Activated CD4-positive, alpha-beta T cell treated with anti-CD3 and anti-CD28 coated beads, Interleukin-2, Interleukin-4, amounts not matched to agents 100 ng/mL and 50 ng/mL, durations not matched to agents 16 hours and 8 hours (primary cell): Measurements from ENCODE around the gene TOR2A.

Experiments used
- DNase-seq: peaks from one replicate; pipeline ENCODE4 v3.0.0-alpha.2; 2020; ENCODE audit warnings: low spot score

The TOR2A gene

GRCh38 chr9:127698985-127699670 lies 36.0 kb downstream of the TOR2A start:
- peak; percentile 91 for DNase-seq

GRCh38 chr9:127698386-127698785 lies 36.7 kb downstream of the TOR2A start:
- DNase-seq: no peak

GRCh38 chr9:127697575-127697974 lies 37.5 kb downstream of the TOR2A start:
- DNase-seq: no peak

GRCh38 chr9:127694890-127695720 lies 40.0 kb downstream of the TOR2A start:
- DNase-seq: no peak

GRCh38 chr9:127693697-127694096 lies 41.4 kb downstream of the TOR2A start:
- no peak for DNase-seq

GRCh38 chr9:127693143-127693542 lies 42.0 kb downstream of the TOR2A start:
- no peak for DNase-seq

GRCh38 chr9:127692071-127692470 lies 43.0 kb downstream of the TOR2A start:
- no peak for DNase-seq

GRCh38 chr9:127690735-127691134 lies 44.4 kb downstream of the TOR2A start:
- DNase-seq: no peak

GRCh38 chr9:127689329-127690000 lies 45.6 kb downstream of the TOR2A start:
- DNase-seq: no peak

GRCh38 chr9:127686461-127687393 lies 48.4 kb downstream of the TOR2A start:
- no peak for DNase-seq

- DNase-seq: no peak
These were observed 50.5 kb downstream of the TOR2A start for GRCh38 chr9:127684576-127684975.

GRCh38 chr9:127683723-127684122 lies 51.4 kb downstream of the TOR2A start:
- DNase-seq: no peak

- DNase-seq: no peak
These were observed 52.5 kb downstream of the TOR2A start for GRCh38 chr9:127682351-127683136.
